GM10266 (cell line): ENCODE measurements around the gene LKAAEAR1.

Experiments used
- DNase-seq: peaks from one replicate; pipeline ENCODE4 v3.0.0; 2012; ENCODE audit errors: extremely low spot score
- CTCF ChIP-seq: IDR thresholded peaks from 2 replicates; pipeline ENCODE4 v1.5.1; 2012; ENCODE audit warnings: mild to moderate bottlenecking, low read depth; ENCODE audit not compliant: control insufficient read depth, insufficient read depth; ENCODE audit errors: missing control alignments

The LKAAEAR1 gene

GRCh38 chr20:64079273-64080012 is 4.8 kb downstream of the LKAAEAR1 start, which contains the start of gene RGS19:
Gene RGS19 (minus strand): TSS chr20:64079518. CDS start chr20:64076886, 2,632 bp downstream.
- DNase-seq = peak; percentile 97

GRCh38 chr20:64078934-64079272 is 5.3 kb downstream of the LKAAEAR1 start:
- no peak for DNase-seq
- TF ChIP-seq CTCF = no peak

More at GRCh38 chr20:64079273-64080012, 4.8 kb downstream of the LKAAEAR1 start, which contains the start of gene RGS19:
- TF ChIP-seq CTCF = no peak

- TF ChIP-seq CTCF = no peak
These were observed 6.2 kb downstream of the LKAAEAR1 start for GRCh38 chr20:64077876-64078551.

GRCh38 chr20:64077541-64077875 is 6.7 kb downstream of the LKAAEAR1 start:
- DNase-seq = no peak
- no peak for TF ChIP-seq CTCF

More at GRCh38 chr20:64077876-64078551, 6.2 kb downstream of the LKAAEAR1 start:
- no peak for DNase-seq

GRCh38 chr20:64077094-64077493 is 7.1 kb downstream of the LKAAEAR1 start:
- DNase-seq = peak; percentile 73

GRCh38 chr20:64076061-64076997 is 7.9 kb downstream of the LKAAEAR1 start:
- TF ChIP-seq CTCF = no peak
- no peak for DNase-seq

More at GRCh38 chr20:64077094-64077493, 7.1 kb downstream of the LKAAEAR1 start:
- TF ChIP-seq CTCF = no peak

GRCh38 chr20:64075556-64075955 is 8.6 kb downstream of the LKAAEAR1 start:
- no peak for TF ChIP-seq CTCF
- DNase-seq = no peak
